Measurements from ENCODE around the gene GALNT10. TPM values are rescaled to one million over a fixed set of nuclear protein-coding genes. Genes with fewer than 3 reads are reported as not detected.
"Not testable (repeated sequence)": the region's sequence is repeated elsewhere in the genome, so short reads cannot be mapped to it uniquely, and the experiment has no call there.

GALNT10 gene
- polyA plus RNA-seq, 1 donor: 24.6 TPM

- no peak for DNase-seq
These were observed 162.5 kb downstream of the GALNT10 start for GRCh38 chr5:154352960-154353548.

GRCh38 chr5:154355129-154355611 lies 164.6 kb downstream of the GALNT10 start:
- DNase-seq: no peak

- DNase-seq: no peak
These were observed 165.6 kb downstream of the GALNT10 start for GRCh38 chr5:154356020-154356655.

GRCh38 chr5:154356958-154357357 lies 166.4 kb downstream of the GALNT10 start:
- DNase-seq: no peak

- no peak for DNase-seq
These were observed 168.1 kb downstream of the GALNT10 start for GRCh38 chr5:154358516-154359220.

GRCh38 chr5:154359221-154359573 lies 168.7 kb downstream of the GALNT10 start:
- no peak for DNase-seq

- DNase-seq: not testable (repeated sequence)
These were observed 169.7 kb downstream of the GALNT10 start for GRCh38 chr5:154360241-154360640.

GRCh38 chr5:154363411-154363810 lies 172.9 kb downstream of the GALNT10 start:
- no peak for DNase-seq

- no peak for DNase-seq
These were observed 174.2 kb downstream of the GALNT10 start for GRCh38 chr5:154364771-154365170.

GRCh38 chr5:154365823-154366222 lies 175.3 kb downstream of the GALNT10 start:
- DNase-seq: no peak

GRCh38 chr5:154366353-154366752 lies 175.8 kb downstream of the GALNT10 start:
- no peak for DNase-seq

GRCh38 chr5:154367101-154367500 lies 176.6 kb downstream of the GALNT10 start:
- no peak for DNase-seq

- DNase-seq: no peak
These were observed 177.7 kb downstream of the GALNT10 start for GRCh38 chr5:154368041-154368800.

GRCh38 chr5:154369682-154370081 lies 179.1 kb downstream of the GALNT10 start:
- no peak for DNase-seq

GRCh38 chr5:154370119-154370518 lies 179.6 kb downstream of the GALNT10 start:
- no peak for DNase-seq

GRCh38 chr5:154370813-154371212 lies 180.3 kb downstream of the GALNT10 start:
- no peak for DNase-seq

- no peak for DNase-seq
These were observed 181.2 kb downstream of the GALNT10 start for GRCh38 chr5:154371687-154372086.

- no peak for DNase-seq
These were observed 182.1 kb downstream of the GALNT10 start for GRCh38 chr5:154372661-154373060.

- no peak for DNase-seq
These were observed 182.8 kb downstream of the GALNT10 start for GRCh38 chr5:154373326-154373725.

- DNase-seq: no peak
These were observed 183.2 kb downstream of the GALNT10 start for GRCh38 chr5:154373729-154374179.

- no peak for DNase-seq
These were observed 183.7 kb downstream of the GALNT10 start for GRCh38 chr5:154374264-154374663.

GRCh38 chr5:154375329-154376008 lies 184.9 kb downstream of the GALNT10 start:
- DNase-seq: no peak
